GM23338 (cell line): ENCODE data around the gene MME. TPM values are rescaled to one million over a fixed set of nuclear protein-coding genes. Genes with fewer than 3 reads are reported as not detected.

Source experiments
- ATAC-seq: fragments of 200-7000 bp; cut with Tn5 transposase; 3 replicates; pipeline ENCODE4 v1.9.1; 2020
- DNase-seq: peaks from one replicate; pipeline ENCODE4 v3.0.0-alpha.2; 2015; ENCODE audit warnings: low spot score
- H2AFZ ChIP-seq: fragments of 200-600 bp; sonication (generic); 2 replicates; pipeline ENCODE4 v1.8.0; 2016; ENCODE audit warnings: antibody characterized with exemption, mild to moderate bottlenecking, moderate library complexity
- H3F3A ChIP-seq: fragments of 200-600 bp; sonication (generic); replicated peaks from 2 replicates; pipeline ENCODE4 v1.8.0; 2017; ENCODE audit warnings: antibody characterized with exemption, mixed run types, low read depth
- H3K27ac ChIP-seq: fragments of 200-600 bp; sonication (generic); 2 replicates; pipeline ENCODE4 v1.6.1; 2016; ENCODE audit warnings: low read depth
- H3K27me3 ChIP-seq: fragments of 200-600 bp; sonication (generic); 2 replicates; pipeline ENCODE4 v1.8.0; 2016; ENCODE audit warnings: mild to moderate bottlenecking, mixed run types, moderate library complexity; ENCODE audit not compliant: insufficient read depth
- H3K36me3 ChIP-seq: fragments of 200-600 bp; sonication (generic); 2 replicates; pipeline ENCODE4 v1.8.0; 2016; ENCODE audit warnings: mild to moderate bottlenecking; ENCODE audit not compliant: insufficient read depth
- H3K4me1 ChIP-seq: fragments of 200-600 bp; sonication (generic); 2 replicates; pipeline ENCODE4 v1.8.0; 2016; ENCODE audit warnings: mild to moderate bottlenecking, moderate library complexity; ENCODE audit not compliant: insufficient read depth
- H3K4me2 ChIP-seq: fragments of 200-600 bp; sonication (generic); 2 replicates; pipeline ENCODE4 v1.7.1; 2017; ENCODE audit warnings: mixed run types
- H3K4me3 ChIP-seq: fragments of 200-600 bp; sonication (generic); 2 replicates; pipeline ENCODE4 v1.6.1; 2016; ENCODE audit warnings: mixed run types
- H3K79me2 ChIP-seq: fragments of 200-600 bp; sonication (generic); replicated peaks from 2 replicates; pipeline ENCODE4 v1.8.0; 2017; ENCODE audit warnings: mild to moderate bottlenecking; ENCODE audit not compliant: insufficient read depth
- H3K9me2 ChIP-seq: fragments of 200-600 bp; sonication (generic); 2 replicates; pipeline ENCODE4 v1.8.0; 2017; ENCODE audit not compliant: insufficient read depth
- H4K20me1 ChIP-seq: fragments of 200-600 bp; sonication (generic); replicated peaks from 2 replicates; pipeline ENCODE4 v1.8.0; 2017; ENCODE audit warnings: mild to moderate bottlenecking; ENCODE audit not compliant: insufficient read depth
- H3K27ac Mint-ChIP-seq: 2 replicates; pipeline ENCODE4 v1.8.0; 2020; ENCODE audit warnings: inconsistent platforms, mild to moderate bottlenecking, moderate library complexity, mixed read lengths
- H3K27me3 Mint-ChIP-seq: 3 replicates; pipeline ENCODE4 v1.8.0; 2022; ENCODE audit warnings: low read depth, mild to moderate bottlenecking, moderate library complexity, mixed read lengths, inconsistent platforms; ENCODE audit not compliant: insufficient read depth, poor library complexity
- H3K36me3 Mint-ChIP-seq: 3 replicates; pipeline ENCODE4 v1.8.0; 2021; ENCODE audit warnings: low read depth, mild to moderate bottlenecking, inconsistent platforms, moderate library complexity, mixed read lengths
- H3K4me1 Mint-ChIP-seq: 3 replicates; pipeline ENCODE4 v1.8.0; 2020; ENCODE audit warnings: mild to moderate bottlenecking, inconsistent platforms, mixed read lengths
- H3K4me3 Mint-ChIP-seq: 3 replicates; pipeline ENCODE4 v1.8.0; 2021; ENCODE audit warnings: moderate library complexity, mild to moderate bottlenecking, inconsistent platforms, mixed read lengths
- H3K9me3 Mint-ChIP-seq: 3 replicates; pipeline ENCODE4 v1.8.0; 2020; ENCODE audit warnings: moderate library complexity, mild to moderate bottlenecking, inconsistent platforms, mixed read lengths
- CREB1 ChIP-seq: fragments of 250-450 bp; sonication (Bioruptor Pico); IDR thresholded peaks from 2 replicates; pipeline ENCODE4 v1.5.0; 2020; ENCODE audit warnings: low read depth, mild to moderate bottlenecking, moderate library complexity
- EZH2 ChIP-seq: fragments of 200-600 bp; sonication (generic); IDR thresholded peaks from one replicate; pipeline ENCODE4 v1.8.0; 2017; ENCODE audit warnings: antibody characterized with exemption, mild to moderate bottlenecking, low read depth; ENCODE audit not compliant: unreplicated experiment
- NANOG ChIP-seq: IDR thresholded peaks from 2 replicates; pipeline ENCODE4 v1.6.1; 2016; ENCODE audit warnings: antibody characterized with exemption, borderline replicate concordance
- REST ChIP-seq: IDR thresholded peaks from one replicate; pipeline ENCODE4 v1.6.1; 2018; ENCODE audit warnings: antibody characterized with exemption; ENCODE audit not compliant: unreplicated experiment
- STAT1 ChIP-seq: IDR thresholded peaks from one replicate; pipeline ENCODE4 v1.6.1; 2016; ENCODE audit warnings: antibody characterized with exemption; ENCODE audit not compliant: unreplicated experiment
- ZNF462 ChIP-seq: fragments of 250-450 bp; sonication (Bioruptor Pico); IDR thresholded peaks from 2 replicates; pipeline ENCODE4 v1.5.0; 2020; ENCODE audit warnings: mild to moderate bottlenecking, moderate library complexity
- polyA plus RNA-seq: library from polyadenylated mRNA; unstranded; fragments of >200 nt; fragmentation: Nextera tagmentation; extraction: Ambion mirVana; gene quantifications from 2 replicates; pipeline ENCODE4 v1.2.1, GENCODE V29; 2016
- total RNA-seq: library from RNA; depleted of rRNA; stranded (reverse); fragments of >200 nt; shearing (Covaris generic); gene quantifications from 2 replicates; pipeline ENCODE4 v1.2.3, GENCODE V29; 2014

Gene MME
- total and polyA plus RNA-seq, 2 experiments from 2014 or later = 15.2 to 76.7 TPM

- no peak for TF ChIP-seq ZNF462
These were observed 107.9 kb downstream of the MME start (continued) for GRCh38 chr3:155188031-155188430.

- Histone ChIP-seq H3K4me3 (no peak overlapping the region), H3K9me2 (no peaks in the 10 kb centered on the region; the same call in 1 of the 2 replicates), H3K36me3 (no peaks in the 10 kb centered on the region), H3K27ac (no peak overlapping the region), H3K4me2 (no peak overlapping the region), H4K20me1 (no peaks in the 10 kb centered on the region), H3F3A (no peaks in the 10 kb centered on the region), H3K79me2 (no peaks in the 10 kb centered on the region), H3K4me1 (peaks cover 11% of the 10 kb centered on the region), H2AFZ (no peak overlapping the region), H3K27me3 (no peaks in the 10 kb centered on the region)
- Mint-ChIP-seq H3K4me1 (peaks cover 10% of the 10 kb centered on the region; the same call in 2 of the 3 replicates), H3K4me3 (no peak overlapping the region), H3K27ac (no peak overlapping the region), H3K9me3 (no peaks in the 10 kb centered on the region), H3K27me3 (no peaks in the 10 kb centered on the region), H3K36me3 (no peaks in the 10 kb centered on the region)
- DNase-seq (no peak), ATAC-seq (no peak)
- no peak for TF ChIP-seq ZNF462
- TF ChIP-seq CREB1 (CRISPR knock-in tag) = no peak
- TF ChIP-seq NANOG = no peak
- TF ChIP-seq EZH2 = no peak
- no peak for TF ChIP-seq STAT1
- no peak for TF ChIP-seq REST
These were observed 109.4 kb downstream of the MME start for GRCh38 chr3:155189478-155189877.
